ENCODE measurements around the gene ZEB2. TPM values are rescaled to one million over a fixed set of nuclear protein-coding genes. Genes with fewer than 3 reads are reported as not detected.

The ZEB2 gene
- total RNA-seq, 3 donors from 2014 or later = 53.7 to 225 (median 83.2) TPM

GRCh38 chr2:144462266-144462665 lies 57.7 kb downstream of the ZEB2 start:
- Histone ChIP-seq H3K27ac (no peak overlapping the region), H3K27me3 (no peaks in the 10 kb centered on the region), H3K9me3 (no peaks in the 10 kb centered on the region), H3K4me1 (no peaks in the 10 kb centered on the region), H3K36me3 (no peaks in the 10 kb centered on the region), H3K4me3 (no peak overlapping the region)
- no peak for DNase-seq (ENCODE audit: low spot score in 2 of 2)
- TF ChIP-seq CTCF (IDR thresholded peaks at IDR 0.05) = no peak
- TF ChIP-seq POLR2AphosphoS5 (IDR thresholded peaks at IDR 0.05) = no peak
- intact Hi-C loops (cut with DNase I; ENCODE audit: low total_unique reads) = no loop called here

GRCh38 chr2:144461308-144461766 lies 58.6 kb downstream of the ZEB2 start:
- no peak for TF ChIP-seq POLR2A (IDR thresholded peaks at IDR 0.05)
- TF ChIP-seq POLR2AphosphoS5 (IDR thresholded peaks at IDR 0.05) = peak in 1 of 3 donors; percentile 28
- no peaks in the 10 kb centered on the region for H3K4me1 ChIP-seq
- intact Hi-C loops (cut with DNase I; ENCODE audit: low total_unique reads) = no loop called here
- H3K27me3 ChIP-seq = no peaks in the 10 kb centered on the region
- DNase-seq (ENCODE audit: low spot score in 2 of 2) = no peak
- H3K4me3 ChIP-seq = no peak overlapping the region
- H3K9me3 ChIP-seq = no peaks in the 10 kb centered on the region
- no peaks in the 10 kb centered on the region for H3K36me3 ChIP-seq
- no peak overlapping the region for H3K27ac ChIP-seq

GRCh38 chr2:144460727-144461307 lies 59.1 kb downstream of the ZEB2 start:
- no peak for DNase-seq (ENCODE audit: low spot score in 2 of 2)
- intact Hi-C loops (cut with DNase I; ENCODE audit: low total_unique reads) = no loop called here
- Histone ChIP-seq H3K27me3 (no peaks in the 10 kb centered on the region), H3K36me3 (no peaks in the 10 kb centered on the region), H3K9me3 (no peaks in the 10 kb centered on the region), H3K4me3 (no peak overlapping the region), H3K27ac (no peak overlapping the region), H3K4me1 (no peaks in the 10 kb centered on the region)
- TF ChIP-seq POLR2A (IDR thresholded peaks at IDR 0.05) (no peak), CTCF (IDR thresholded peaks at IDR 0.05) (no peak)

- H3K9me3 ChIP-seq = no peaks in the 10 kb centered on the region
- no peaks in the 10 kb centered on the region for H3K27me3 ChIP-seq
- H3K36me3 ChIP-seq = no peaks in the 10 kb centered on the region
- no peaks in the 10 kb centered on the region for H3K4me1 ChIP-seq
- intact Hi-C loops (cut with DNase I; ENCODE audit: low total_unique reads) = no loop called here
- no peak overlapping the region for H3K27ac ChIP-seq
- no peak overlapping the region for H3K4me3 ChIP-seq
- TF ChIP-seq POLR2AphosphoS5 (IDR thresholded peaks at IDR 0.05) (no peak), CTCF (IDR thresholded peaks at IDR 0.05) (no peak), POLR2A (IDR thresholded peaks at IDR 0.05) (no peak)
- DNase-seq (ENCODE audit: low spot score in 2 of 2) = no peak
Observed at GRCh38 chr2:144459937-144460336, 60.0 kb downstream of the ZEB2 start.

GRCh38 chr2:144459286-144459685 lies 60.6 kb downstream of the ZEB2 start:
- H3K4me1 ChIP-seq = no peaks in the 10 kb centered on the region
- no peaks in the 10 kb centered on the region for H3K36me3 ChIP-seq
- no peaks in the 10 kb centered on the region for H3K27me3 ChIP-seq
- no peak overlapping the region for H3K27ac ChIP-seq
- no peak overlapping the region for H3K4me3 ChIP-seq
- H3K9me3 ChIP-seq = no peaks in the 10 kb centered on the region
- TF ChIP-seq CTCF (IDR thresholded peaks at IDR 0.05) (no peak), POLR2A (IDR thresholded peaks at IDR 0.05) (no peak), POLR2AphosphoS5 (IDR thresholded peaks at IDR 0.05) (no peak)
- DNase-seq (ENCODE audit: low spot score in 2 of 2) = no peak
- intact Hi-C loops (cut with DNase I; ENCODE audit: low total_unique reads) = no loop called here

- Histone ChIP-seq H3K27ac (no peak overlapping the region), H3K4me1 (no peaks in the 10 kb centered on the region), H3K36me3 (no peaks in the 10 kb centered on the region), H3K9me3 (no peaks in the 10 kb centered on the region), H3K4me3 (no peak overlapping the region), H3K27me3 (no peaks in the 10 kb centered on the region)
- intact Hi-C loops (cut with DNase I; ENCODE audit: low total_unique reads) = no loop called here
- no peak for DNase-seq (ENCODE audit: low spot score in 2 of 2)
- TF ChIP-seq POLR2AphosphoS5 (IDR thresholded peaks at IDR 0.05) (no peak), POLR2A (IDR thresholded peaks at IDR 0.05) (no peak), CTCF (IDR thresholded peaks at IDR 0.05) (no peak)
Observed at GRCh38 chr2:144458541-144458940, 61.4 kb downstream of the ZEB2 start.

Measured in breast epithelium (tissue), 4 donors.